Stimulated activated CD4-positive, alpha-beta T cell treated with anti-CD3 and anti-CD28 coated beads, Interleukin-4, amount 100 ng/mL, for 24 hours (primary cell): ENCODE data around the gene MARCHF3.
A peak's percentile ranks its signal among the peaks of the same experiment; 100 is the strongest.
"Not testable (repeated sequence)": the region's sequence is repeated elsewhere in the genome, so short reads cannot be mapped to it uniquely, and the experiment has no call there.

ENCODE experiments used
- DNase-seq: peaks from one replicate; pipeline ENCODE4 v3.0.0-alpha.2; 2020

MARCHF3 gene

GRCh38 chr5:127011153-127011552 is 19.2 kb downstream of the MARCHF3 start:
- DNase-seq, result no peak

- DNase-seq, result no peak
Observed at GRCh38 chr5:127010362-127010761, 20.0 kb downstream of the MARCHF3 start.

- no peak for DNase-seq
Observed at GRCh38 chr5:127009784-127010183, 20.6 kb downstream of the MARCHF3 start.

- no peak for DNase-seq
Observed at GRCh38 chr5:127008300-127008975, 21.9 kb downstream of the MARCHF3 start.

- DNase-seq, result no peak
Observed at GRCh38 chr5:127007522-127007921, 22.8 kb downstream of the MARCHF3 start.

GRCh38 chr5:127006744-127007143 is 23.6 kb downstream of the MARCHF3 start:
- DNase-seq, result no peak

GRCh38 chr5:127005282-127005681 is 25.1 kb downstream of the MARCHF3 start:
- DNase-seq, result not testable (repeated sequence)

GRCh38 chr5:127004721-127005120 is 25.6 kb downstream of the MARCHF3 start:
- DNase-seq, result no peak

GRCh38 chr5:127003798-127004495 is 26.4 kb downstream of the MARCHF3 start:
- no peak for DNase-seq

GRCh38 chr5:127002390-127002789 is 28.0 kb downstream of the MARCHF3 start:
- DNase-seq, result no peak

- DNase-seq, result no peak
Observed at GRCh38 chr5:127001621-127002296, 28.6 kb downstream of the MARCHF3 start.

GRCh38 chr5:126998895-126999570 is 31.3 kb downstream of the MARCHF3 start:
- DNase-seq, result no peak

GRCh38 chr5:126998201-126998631 is 32.1 kb downstream of the MARCHF3 start:
- no peak for DNase-seq

GRCh38 chr5:126995689-126996088 is 34.7 kb downstream of the MARCHF3 start:
- no peak for DNase-seq

- DNase-seq, result no peak
Observed at GRCh38 chr5:126995039-126995438, 35.3 kb downstream of the MARCHF3 start.

GRCh38 chr5:126994485-126994884 is 35.9 kb downstream of the MARCHF3 start:
- no peak for DNase-seq

- DNase-seq, result peak; percentile 45
Observed at GRCh38 chr5:126988021-126988569, 42.3 kb downstream of the MARCHF3 start.

- no peak for DNase-seq
Observed at GRCh38 chr5:126987271-126987899, 43.0 kb downstream of the MARCHF3 start.

GRCh38 chr5:126984632-126985031 is 45.7 kb downstream of the MARCHF3 start:
- DNase-seq, result no peak

GRCh38 chr5:126983874-126984266 is 46.5 kb downstream of the MARCHF3 start:
- DNase-seq, result no peak

GRCh38 chr5:126982926-126983873 is 47.2 kb downstream of the MARCHF3 start:
- no peak for DNase-seq
